Measurements from ENCODE around the gene RMDN2.
"Not testable (repeated sequence)": the region's sequence is repeated elsewhere in the genome, so short reads cannot be mapped to it uniquely, and the experiment has no call there.

Gene RMDN2

GRCh38 chr2:37992601-37993000 is 67.5 kb downstream of the RMDN2 start:
- DNase-seq (ENCODE audit: low read depth) = no peak

- DNase-seq (ENCODE audit: low read depth) = no peak
These were observed 68.1 kb downstream of the RMDN2 start for GRCh38 chr2:37993143-37993542.

GRCh38 chr2:37997629-37998028 is 72.5 kb downstream of the RMDN2 start:
- no peak for DNase-seq (ENCODE audit: low read depth)

GRCh38 chr2:38000485-38001222 is 75.6 kb downstream of the RMDN2 start:
- no peak for DNase-seq (ENCODE audit: low read depth)

GRCh38 chr2:38010187-38010586 is 85.1 kb downstream of the RMDN2 start:
- DNase-seq (ENCODE audit: low read depth) = not testable (repeated sequence)

GRCh38 chr2:38010995-38011394 is 85.9 kb downstream of the RMDN2 start:
- DNase-seq (ENCODE audit: low read depth) = no peak

GRCh38 chr2:38013158-38013752 is 88.2 kb downstream of the RMDN2 start:
- DNase-seq (ENCODE audit: low read depth) = no peak

GRCh38 chr2:38016219-38016618 is 91.1 kb downstream of the RMDN2 start:
- no peak for DNase-seq (ENCODE audit: low read depth)

GRCh38 chr2:38017836-38018235 is 92.7 kb downstream of the RMDN2 start:
- no peak for DNase-seq (ENCODE audit: low read depth)

- DNase-seq (ENCODE audit: low read depth) = not testable (repeated sequence)
These were observed 95.4 kb downstream of the RMDN2 start for GRCh38 chr2:38020359-38021069.

GRCh38 chr2:38021589-38021988 is 96.5 kb downstream of the RMDN2 start:
- no peak for DNase-seq (ENCODE audit: low read depth)

- DNase-seq (ENCODE audit: low read depth) = no peak
These were observed 101.8 kb downstream of the RMDN2 start for GRCh38 chr2:38026846-38027245.

- DNase-seq (ENCODE audit: low read depth) = no peak
These were observed 103.7 kb downstream of the RMDN2 start for GRCh38 chr2:38028829-38029228.

- DNase-seq (ENCODE audit: low read depth) = no peak
These were observed 104.4 kb downstream of the RMDN2 start for GRCh38 chr2:38029512-38029911.

- no peak for DNase-seq (ENCODE audit: low read depth)
These were observed 105.7 kb downstream of the RMDN2 start for GRCh38 chr2:38030635-38031355.

GRCh38 chr2:38032946-38033345 is 107.9 kb downstream of the RMDN2 start:
- DNase-seq (ENCODE audit: low read depth) = no peak

- DNase-seq (ENCODE audit: low read depth) = no peak
These were observed 108.6 kb downstream of the RMDN2 start for GRCh38 chr2:38033646-38034045.

- DNase-seq (ENCODE audit: low read depth) = no peak
These were observed 110.9 kb downstream of the RMDN2 start for GRCh38 chr2:38035968-38036367.

- no peak for DNase-seq (ENCODE audit: low read depth)
These were observed 112.2 kb downstream of the RMDN2 start for GRCh38 chr2:38037325-38037724.

GRCh38 chr2:38037757-38038621 is 112.9 kb downstream of the RMDN2 start:
- no peak for DNase-seq (ENCODE audit: low read depth)

- no peak for DNase-seq (ENCODE audit: low read depth)
These were observed 113.6 kb downstream of the RMDN2 start for GRCh38 chr2:38038682-38039081.

All from HS-27A (cell line).